Activated T-helper 2 cell treated with anti-CD3 and anti-CD28 coated beads, Interferon-gamma antibody, Interleukin-2, Interleukin-4, amounts not matched to agents 10 μg/mL and 5 μg/mL and 100 μg/mL, durations not matched to agents 14 hours and 24 hours and 36 hours (primary cell): Measurements from ENCODE around the gene MPDU1. TPM values are rescaled to one million over a fixed set of nuclear protein-coding genes. Genes with fewer than 3 reads are reported as not detected.

Experiments
- DNase-seq: peaks from one replicate; pipeline ENCODE4 v3.0.0; 2021; ENCODE audit warnings: low spot score
- H3K27ac Mint-ChIP-seq: one replicate; pipeline ENCODE4 v1.8.0; 2021; ENCODE audit warnings: mixed read lengths
- H3K27me3 Mint-ChIP-seq: one replicate; pipeline ENCODE4 v1.8.0; 2021; ENCODE audit warnings: low read depth, mixed read lengths
- H3K36me3 Mint-ChIP-seq: one replicate; pipeline ENCODE4 v1.8.0; 2021; ENCODE audit warnings: low read depth, mixed read lengths
- H3K4me1 Mint-ChIP-seq: one replicate; pipeline ENCODE4 v1.8.0; 2021; ENCODE audit warnings: low read depth, mixed read lengths
- H3K4me3 Mint-ChIP-seq: one replicate; pipeline ENCODE4 v1.8.0; 2021; ENCODE audit warnings: low read depth, mild to moderate bottlenecking, moderate library complexity, mixed read lengths
- H3K9me3 Mint-ChIP-seq: one replicate; pipeline ENCODE4 v1.8.0; 2021; ENCODE audit warnings: mixed read lengths
- intact Hi-C: fragments of 100-400 bp; cut with micrococcal nuclease; formaldehyde crosslinking; loops from one replicate; pipeline ENCODE4 v1.15.1; 2023
- total RNA-seq: library from RNA; stranded (reverse); gene quantifications from 2 replicates; pipeline ENCODE4 v1.2.3, GENCODE V29; 2022

Gene MPDU1
- total RNA-seq, 1 donor from 2014 or later = 98.6 TPM

- peaks cover 33% of the 10 kb centered on the region for H3K36me3 Mint-ChIP-seq
- H3K4me3 Mint-ChIP-seq = no peak overlapping the region
- no peaks in the 10 kb centered on the region for H3K9me3 Mint-ChIP-seq
- intact Hi-C loops = no loop called here
- H3K27ac Mint-ChIP-seq = no peak overlapping the region
- DNase-seq = no peak
- H3K27me3 Mint-ChIP-seq = no peaks in the 10 kb centered on the region
- H3K4me1 Mint-ChIP-seq = peaks cover 51% of the 10 kb centered on the region
Observed at GRCh38 chr17:7555320-7555948, 28.2 kb upstream of the MPDU1 start.

GRCh38 chr17:7556627-7557026 lies 27.0 kb upstream of the MPDU1 start:
- H3K4me3 Mint-ChIP-seq = no peak overlapping the region
- no peak for DNase-seq
- no peaks in the 10 kb centered on the region for H3K27me3 Mint-ChIP-seq
- H3K4me1 Mint-ChIP-seq = peaks cover 47% of the 10 kb centered on the region
- H3K9me3 Mint-ChIP-seq = no peaks in the 10 kb centered on the region
- H3K27ac Mint-ChIP-seq = no peak overlapping the region
- peaks cover 28% of the 10 kb centered on the region for H3K36me3 Mint-ChIP-seq
- intact Hi-C loops = no loop called here

GRCh38 chr17:7557147-7557764 lies 26.4 kb upstream of the MPDU1 start:
- DNase-seq = no peak
- peaks cover 43% of the 10 kb centered on the region for H3K4me1 Mint-ChIP-seq
- H3K27me3 Mint-ChIP-seq = no peaks in the 10 kb centered on the region
- no peak overlapping the region for H3K4me3 Mint-ChIP-seq
- intact Hi-C loops = no loop called here
- H3K27ac Mint-ChIP-seq = no peak overlapping the region
- no peaks in the 10 kb centered on the region for H3K9me3 Mint-ChIP-seq
- peaks cover 28% of the 10 kb centered on the region for H3K36me3 Mint-ChIP-seq

GRCh38 chr17:7557775-7558543 lies 25.7 kb upstream of the MPDU1 start:
- no peaks in the 10 kb centered on the region for H3K27me3 Mint-ChIP-seq
- intact Hi-C loops = no loop called here
- no peak overlapping the region for H3K4me3 Mint-ChIP-seq
- peaks cover 31% of the 10 kb centered on the region for H3K36me3 Mint-ChIP-seq
- no peaks in the 10 kb centered on the region for H3K9me3 Mint-ChIP-seq
- DNase-seq = no peak
- H3K27ac Mint-ChIP-seq = no peak overlapping the region
- H3K4me1 Mint-ChIP-seq = peaks cover 43% of the 10 kb centered on the region

GRCh38 chr17:7558544-7559319 lies 24.9 kb upstream of the MPDU1 start, which contains the start of gene TNFSF13:
Gene TNFSF13 (plus strand): TSS chr17:7558750. CDS start chr17:7559040, 290 bp downstream.
- H3K27me3 Mint-ChIP-seq = no peaks in the 10 kb centered on the region
- peaks cover 28% of the 10 kb centered on the region for H3K36me3 Mint-ChIP-seq
- no peaks in the 10 kb centered on the region for H3K9me3 Mint-ChIP-seq
- H3K4me1 Mint-ChIP-seq = peaks cover 38% of the 10 kb centered on the region
- intact Hi-C loops = no loop called here
- H3K4me3 Mint-ChIP-seq = no peak within 1 kb of the TSS
- H3K27ac Mint-ChIP-seq = no peak within 1 kb of the TSS
- no peak for DNase-seq

- Mint-ChIP-seq H3K4me1 (peaks cover 38% of the 10 kb centered on the region), H3K27me3 (no peaks in the 10 kb centered on the region), H3K27ac (no peak overlapping the region), H3K4me3 (no peak overlapping the region), H3K9me3 (no peaks in the 10 kb centered on the region), H3K36me3 (peaks cover 33% of the 10 kb centered on the region)
- intact Hi-C loops = loop anchor here (2.0 to 5.0 kb wide), 2 partner anchors 37 to 122 kb away; partner anchors contain the start of genes FGF11 and TMEM102
- DNase-seq = no peak
Observed at GRCh38 chr17:7559320-7560171, 24.1 kb upstream of the MPDU1 start.

- DNase-seq = peak; percentile 59
- peaks cover 37% of the 10 kb centered on the region for H3K4me1 Mint-ChIP-seq
- H3K27ac Mint-ChIP-seq = peak overlapping the region; percentile 90
- H3K9me3 Mint-ChIP-seq = no peaks in the 10 kb centered on the region
- H3K36me3 Mint-ChIP-seq = peaks cover 41% of the 10 kb centered on the region
- H3K4me3 Mint-ChIP-seq = peak overlapping the region; percentile 92
- no peaks in the 10 kb centered on the region for H3K27me3 Mint-ChIP-seq
- intact Hi-C loops = loop anchor here (1.0 to 5.0 kb wide), 8 partner anchors 8 to 204 kb away; partner anchors contain the start of genes FGF11, POLR2A and TMEM102
Observed at GRCh38 chr17:7560172-7561027, 23.3 kb upstream of the MPDU1 start.

GRCh38 chr17:7561028-7561575 lies 22.6 kb upstream of the MPDU1 start:
- Mint-ChIP-seq H3K36me3 (peaks cover 44% of the 10 kb centered on the region), H3K4me1 (peaks cover 34% of the 10 kb centered on the region), H3K27me3 (no peaks in the 10 kb centered on the region), H3K9me3 (no peaks in the 10 kb centered on the region), H3K4me3 (peak overlapping the region; percentile 92), H3K27ac (peak overlapping the region; percentile 90)
- intact Hi-C loops = loop anchor here (1.0 to 5.0 kb wide), 8 partner anchors 9 to 205 kb away; partner anchors contain the start of genes FGF11, POLR2A and TMEM102
- DNase-seq = peak; percentile 82

- Mint-ChIP-seq H3K36me3 (peaks cover 43% of the 10 kb centered on the region), H3K9me3 (no peaks in the 10 kb centered on the region), H3K4me3 (peak within 1 kb of the TSS; percentile 92), H3K4me1 (peaks cover 30% of the 10 kb centered on the region), H3K27me3 (no peaks in the 10 kb centered on the region), H3K27ac (peak within 1 kb of the TSS; percentile 90)
- DNase-seq = peak; percentile 91
- intact Hi-C loops = loop anchor here (1.0 to 5.0 kb wide), 8 partner anchors 9 to 205 kb away; partner anchors contain the start of genes FGF11, POLR2A and TMEM102
Observed at GRCh38 chr17:7561589-7562207, 22.0 kb upstream of the MPDU1 start, which contains the start of gene SENP3. Gene SENP3 (plus strand): TSS chr17:7561919. CDS start chr17:7563077, 1,158 bp downstream.

GRCh38 chr17:7562208-7562605 lies 21.4 kb upstream of the MPDU1 start:
- no peak for DNase-seq
- intact Hi-C loops = loop anchor here (5.0 kb wide), 1 partner anchor 125 kb away; the partner anchor contains the start of genes FGF11 and TMEM102
- peaks cover 30% of the 10 kb centered on the region for H3K4me1 Mint-ChIP-seq
- H3K4me3 Mint-ChIP-seq = peak overlapping the region; percentile 92
- H3K9me3 Mint-ChIP-seq = no peaks in the 10 kb centered on the region
- peak overlapping the region; percentile 87 for H3K27ac Mint-ChIP-seq
- no peaks in the 10 kb centered on the region for H3K27me3 Mint-ChIP-seq
- H3K36me3 Mint-ChIP-seq = peaks cover 47% of the 10 kb centered on the region
